SK-N-SH (cell line): ENCODE measurements around the gene CUX1. TPM values are rescaled to one million over a fixed set of nuclear protein-coding genes. Genes with fewer than 3 reads are reported as not detected.

Experiments
- CTCF ChIA-PET: fragments of 300-600, 350-600 bp; formaldehyde crosslinking; extraction: SDS; loops from one replicate; lab custom pipeline; 2021; lab: Yijun Ruan, JAX
- POLR2A ChIA-PET: fragments of 350-600 bp; sonication (Branson Sonifier 250); formaldehyde crosslinking; extraction: SDS; loops from one replicate; lab custom pipeline; 2020; ENCODE audit warnings: antibody characterized with exemption, inconsistent platforms; lab: Yijun Ruan, JAX
- DNase-seq: peaks from one replicate; pipeline ENCODE4 v3.0.0; 2012
- H2AFZ ChIP-seq: fragments of 200-600 bp; sonication (generic); 2 replicates; pipeline ENCODE4 v1.8.1; 2016; ENCODE audit warnings: antibody characterized with exemption, mild to moderate bottlenecking, low read depth
- H3F3A ChIP-seq: fragments of 200-600 bp; sonication (generic); replicated peaks from 2 replicates; pipeline ENCODE3; 2016; ENCODE audit warnings: antibody characterized with exemption, mild to moderate bottlenecking; ENCODE audit not compliant: insufficient read depth
- H3K27ac ChIP-seq, 2 experiments: fragments of 200-500 bp in 1 of 2; fragments of 200-600 bp in 1 of 2; sonication (Bioruptor generic) in 1 of 2; sonication (generic), shearing (Covaris generic) in 1 of 2; 2 replicates each; pipeline versions ENCODE4 v1.5.1 to v1.6.1; 2014 to 2016; ENCODE audit warnings: low read depth in 2 of 2, inconsistent platforms in 1 of 2, low read length in 1 of 2, mild to moderate bottlenecking in 1 of 2, mixed read lengths in 1 of 2
- H3K27me3 ChIP-seq: fragments of 200-600 bp; sonication (generic), shearing (Covaris generic); 2 replicates; pipeline ENCODE4 v1.6.1; 2016; ENCODE audit warnings: mixed run types; ENCODE audit not compliant: insufficient read depth
- H3K36me3 ChIP-seq, 2 experiments: fragments of 200-500 bp in 1 of 2; fragments of 200-600 bp in 1 of 2; sonication (Bioruptor generic) in 1 of 2; sonication (generic) in 1 of 2; replicated peaks in 1 of 2; 2 replicates each; pipeline versions ENCODE3 to v1.5.1; 2014 to 2016; ENCODE audit warnings: low read length in 1 of 2, mild to moderate bottlenecking in 1 of 2; ENCODE audit not compliant: insufficient read depth in 2 of 2, control insufficient read depth in 1 of 2
- H3K4me1 ChIP-seq, 2 experiments: fragments of 200-500 bp in 1 of 2; fragments of 200-600 bp in 1 of 2; sonication (Bioruptor generic) in 1 of 2; sonication (generic), shearing (Covaris generic) in 1 of 2; 2 replicates each; pipeline versions ENCODE4 v1.5.1 to v1.6.1; 2014 to 2016; ENCODE audit warnings: low read depth in 1 of 2, low read length in 1 of 2, mixed run types in 1 of 2; ENCODE audit not compliant: insufficient read depth in 2 of 2, control insufficient read depth in 1 of 2
- H3K4me2 ChIP-seq: fragments of 200-600 bp; sonication (generic), shearing (Covaris generic); 2 replicates; pipeline ENCODE4 v1.6.1; 2017; ENCODE audit warnings: mixed run types
- H3K4me3 ChIP-seq, 2 experiments: fragments of 200-500 bp in 1 of 2; fragments of 200-600 bp in 1 of 2; sonication (Bioruptor generic) in 1 of 2; sonication (generic), shearing (Covaris generic) in 1 of 2; 2 replicates each; pipeline versions ENCODE4 v1.5.1 to v1.8.1; 2014 to 2016; ENCODE audit warnings: low read depth in 2 of 2, inconsistent platforms in 1 of 2, low read length in 1 of 2, mild to moderate bottlenecking in 1 of 2, mixed read lengths in 1 of 2, moderate library complexity in 1 of 2
- H3K79me2 ChIP-seq: fragments of 200-600 bp; sonication (generic); 2 replicates; pipeline ENCODE4 v1.8.1; 2017; ENCODE audit warnings: mild to moderate bottlenecking; ENCODE audit not compliant: insufficient read depth
- H3K9ac ChIP-seq: fragments of 200-600 bp; sonication (generic); 2 replicates; pipeline ENCODE4 v1.6.1; 2017; ENCODE audit warnings: mixed run types
- H3K9me2 ChIP-seq: fragments of 200-600 bp; sonication (generic); 2 replicates; pipeline ENCODE4 v1.6.1; 2017; ENCODE audit warnings: mixed run types
- H3K9me3 ChIP-seq: fragments of 200-600 bp; sonication (generic); 2 replicates; pipeline ENCODE4 v1.6.1; 2017; ENCODE audit warnings: mixed run types, mild to moderate bottlenecking, moderate library complexity
- H4K20me1 ChIP-seq: fragments of 200-600 bp; sonication (generic); 2 replicates; pipeline ENCODE4 v1.6.1; 2017; ENCODE audit warnings: mild to moderate bottlenecking, mixed run types; ENCODE audit not compliant: insufficient read depth
- FOXM1 ChIP-seq: IDR thresholded peaks from 2 replicates; pipeline ENCODE4 v1.4.0; 2012; ENCODE audit warnings: low read depth, mild to moderate bottlenecking
- GABPA ChIP-seq: IDR thresholded peaks from 2 replicates; pipeline ENCODE4 v1.4.0; 2012; ENCODE audit warnings: low read depth, mild to moderate bottlenecking
- MEF2A ChIP-seq: IDR thresholded peaks from 2 replicates; pipeline ENCODE4 v1.4.0; 2012; ENCODE audit warnings: low read depth, borderline replicate concordance
- MXI1 ChIP-seq: IDR thresholded peaks from 2 replicates; pipeline ENCODE4 v1.6.1; 2012; ENCODE audit warnings: mild to moderate bottlenecking, low read depth, low read length, improper control_type of control experiment
- NFIC ChIP-seq: IDR thresholded peaks from 2 replicates; pipeline ENCODE4 v1.4.0; 2012; ENCODE audit warnings: borderline replicate concordance
- RAD21 ChIP-seq: IDR thresholded peaks from 2 replicates; pipeline ENCODE4 v1.6.1; 2012; ENCODE audit warnings: mild to moderate bottlenecking, low read length
- RFX5 ChIP-seq: IDR thresholded peaks from 2 replicates; pipeline ENCODE4 v1.6.1; 2012; ENCODE audit warnings: mild to moderate bottlenecking, improper control_type of control experiment, low read length
- SIN3A ChIP-seq: IDR thresholded peaks from 2 replicates; pipeline ENCODE4 v1.6.1; 2012; ENCODE audit warnings: low read depth, mild to moderate bottlenecking, low read length, moderate library complexity, borderline replicate concordance
- SMC3 ChIP-seq: IDR thresholded peaks from 2 replicates; pipeline ENCODE4 v1.6.1; 2012; ENCODE audit warnings: low read depth, low read length, improper control_type of control experiment
- YY1 ChIP-seq: IDR thresholded peaks from 2 replicates; pipeline ENCODE4 v1.4.0; 2012; ENCODE audit warnings: low read depth, mild to moderate bottlenecking
- WGBS: methylation state at CpG from one replicate; pipeline ENCODE4 v1.1.6; 2017; ENCODE audit warnings: low lambda C conversion rate; 5-methylcytosine and 5-hydroxymethylcytosine counted together
- polyA plus RNA-seq, 3 experiments: library from polyadenylated mRNA; depleted of rRNA; stranded (reverse); fragments of >200 nt; gene quantifications; 2 replicates each; pipeline ENCODE4 v1.2.3, GENCODE V29; 2012
- TF ChIP-seq, protein P1 (sequence below): IDR thresholded peaks from 2 replicates; pipeline ENCODE4 v1.4.0; 2012; ENCODE audit warnings: low read depth, borderline replicate concordance
- TF ChIP-seq, protein P2 (sequence below): fragments of 150-350 bp; IDR thresholded peaks from 2 replicates; pipeline ENCODE4 v1.6.1; 2017; ENCODE audit warnings: antibody characterized with exemption, low read length, low read depth, borderline replicate concordance
- TF ChIP-seq, protein P3 (sequence below): IDR thresholded peaks from 2 replicates; pipeline ENCODE4 v1.6.1; 2012; ENCODE audit warnings: mild to moderate bottlenecking, low read depth, low read length, moderate library complexity
- TF ChIP-seq, protein P4 (sequence below): IDR thresholded peaks from 2 replicates; pipeline ENCODE4 v1.4.0; 2012; ENCODE audit warnings: low read depth, borderline replicate concordance

The CUX1 gene
- polyA plus RNA-seq, 1 of the 3 experiments (the other 2 are of a cell fraction), result 68.6 TPM

DNA sequence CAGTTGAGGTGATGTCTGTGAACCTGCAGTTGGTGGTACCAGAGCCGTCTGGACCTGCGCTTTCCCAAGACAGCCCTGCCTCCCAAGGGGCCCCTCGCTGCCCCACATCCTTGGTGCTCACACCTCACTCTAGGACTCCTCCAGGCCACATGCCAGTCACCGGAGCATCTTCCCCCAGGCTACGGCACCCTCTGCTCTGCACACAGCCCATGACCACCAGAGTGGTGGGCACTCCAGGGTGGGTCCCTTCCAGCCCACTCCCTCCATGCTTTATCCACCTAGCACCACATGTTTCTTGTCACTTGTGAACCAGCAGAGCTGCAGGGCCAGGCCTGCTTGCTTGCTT lies 285.6 kb downstream of the CUX1 start:
- Histone ChIP-seq H4K20me1 (no peaks in the 10 kb centered on the region), H3K27ac (no peak overlapping the region), H2AFZ (no peak overlapping the region), H3K4me3 (no peak overlapping the region), H3K36me3 (peaks cover 10 to 19% of the 10 kb centered on the region in 2 experiments), H3K79me2 (no peaks in the 10 kb centered on the region), H3K4me1 (no peaks in the 10 kb centered on the region), H3K27me3 (no peaks in the 10 kb centered on the region), H3F3A (peaks cover 4% of the 10 kb centered on the region), H3K9me2 (no peaks in the 10 kb centered on the region), H3K4me2 (no peak overlapping the region), H3K9me3 (no peaks in the 10 kb centered on the region), H3K9ac (no peak overlapping the region)
- TF ChIP-seq YY1 (no peak), RAD21 (no peak), GABPA (no peak), MEF2A (no peak), NFIC (no peak), MXI1 (no peak), SIN3A (no peak)
- TF ChIP-seq, protein P1, sequence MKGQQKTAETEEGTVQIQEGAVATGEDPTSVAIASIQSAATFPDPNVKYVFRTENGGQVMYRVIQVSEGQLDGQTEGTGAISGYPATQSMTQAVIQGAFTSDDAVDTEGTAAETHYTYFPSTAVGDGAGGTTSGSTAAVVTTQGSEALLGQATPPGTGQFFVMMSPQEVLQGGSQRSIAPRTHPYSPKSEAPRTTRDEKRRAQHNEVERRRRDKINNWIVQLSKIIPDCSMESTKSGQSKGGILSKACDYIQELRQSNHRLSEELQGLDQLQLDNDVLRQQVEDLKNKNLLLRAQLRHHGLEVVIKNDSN, result no peak
- TF ChIP-seq, protein P2, sequence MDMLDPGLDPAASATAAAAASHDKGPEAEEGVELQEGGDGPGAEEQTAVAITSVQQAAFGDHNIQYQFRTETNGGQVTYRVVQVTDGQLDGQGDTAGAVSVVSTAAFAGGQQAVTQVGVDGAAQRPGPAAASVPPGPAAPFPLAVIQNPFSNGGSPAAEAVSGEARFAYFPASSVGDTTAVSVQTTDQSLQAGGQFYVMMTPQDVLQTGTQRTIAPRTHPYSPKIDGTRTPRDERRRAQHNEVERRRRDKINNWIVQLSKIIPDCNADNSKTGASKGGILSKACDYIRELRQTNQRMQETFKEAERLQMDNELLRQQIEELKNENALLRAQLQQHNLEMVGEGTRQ, result no peak
- TF ChIP-seq, protein P3, sequence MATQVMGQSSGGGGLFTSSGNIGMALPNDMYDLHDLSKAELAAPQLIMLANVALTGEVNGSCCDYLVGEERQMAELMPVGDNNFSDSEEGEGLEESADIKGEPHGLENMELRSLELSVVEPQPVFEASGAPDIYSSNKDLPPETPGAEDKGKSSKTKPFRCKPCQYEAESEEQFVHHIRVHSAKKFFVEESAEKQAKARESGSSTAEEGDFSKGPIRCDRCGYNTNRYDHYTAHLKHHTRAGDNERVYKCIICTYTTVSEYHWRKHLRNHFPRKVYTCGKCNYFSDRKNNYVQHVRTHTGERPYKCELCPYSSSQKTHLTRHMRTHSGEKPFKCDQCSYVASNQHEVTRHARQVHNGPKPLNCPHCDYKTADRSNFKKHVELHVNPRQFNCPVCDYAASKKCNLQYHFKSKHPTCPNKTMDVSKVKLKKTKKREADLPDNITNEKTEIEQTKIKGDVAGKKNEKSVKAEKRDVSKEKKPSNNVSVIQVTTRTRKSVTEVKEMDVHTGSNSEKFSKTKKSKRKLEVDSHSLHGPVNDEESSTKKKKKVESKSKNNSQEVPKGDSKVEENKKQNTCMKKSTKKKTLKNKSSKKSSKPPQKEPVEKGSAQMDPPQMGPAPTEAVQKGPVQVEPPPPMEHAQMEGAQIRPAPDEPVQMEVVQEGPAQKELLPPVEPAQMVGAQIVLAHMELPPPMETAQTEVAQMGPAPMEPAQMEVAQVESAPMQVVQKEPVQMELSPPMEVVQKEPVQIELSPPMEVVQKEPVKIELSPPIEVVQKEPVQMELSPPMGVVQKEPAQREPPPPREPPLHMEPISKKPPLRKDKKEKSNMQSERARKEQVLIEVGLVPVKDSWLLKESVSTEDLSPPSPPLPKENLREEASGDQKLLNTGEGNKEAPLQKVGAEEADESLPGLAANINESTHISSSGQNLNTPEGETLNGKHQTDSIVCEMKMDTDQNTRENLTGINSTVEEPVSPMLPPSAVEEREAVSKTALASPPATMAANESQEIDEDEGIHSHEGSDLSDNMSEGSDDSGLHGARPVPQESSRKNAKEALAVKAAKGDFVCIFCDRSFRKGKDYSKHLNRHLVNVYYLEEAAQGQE, result no peak
- 93% methylated on average over 5 of the region's 5 CpGs for WGBS
- CTCF ChIA-PET, result interaction anchor here (1.5 kb wide), 1 partner anchor 16 kb away, joined by 3 read pairs; no protein-coding TSS in a partner anchor
- POLR2A ChIA-PET, result interaction anchor here (0.8 kb wide), 1 partner anchor 12 kb away, joined by 4 read pairs; no protein-coding TSS in a partner anchor
- DNase-seq, result no peak

DNA sequence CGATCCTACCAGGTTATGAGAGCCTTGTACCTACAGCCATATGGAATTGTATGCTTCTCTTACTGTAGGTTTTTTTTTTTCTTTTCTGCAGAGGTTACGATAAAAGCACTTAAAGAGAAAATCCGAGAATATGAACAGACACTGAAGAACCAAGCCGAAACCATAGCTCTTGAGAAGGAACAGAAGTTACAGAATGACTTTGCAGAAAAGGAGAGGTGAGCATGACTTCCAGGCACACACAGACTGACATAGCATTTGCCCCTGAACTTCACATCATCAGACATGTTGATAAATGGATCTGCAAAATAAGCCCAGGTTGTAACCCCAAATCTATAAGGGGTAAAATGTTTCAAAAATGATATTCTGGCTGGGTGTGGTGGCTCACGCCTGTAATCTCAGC lies 286.8 kb downstream of the CUX1 start:
- Histone ChIP-seq H3K4me3 (no peak overlapping the region), H3F3A (peaks cover 11% of the 10 kb centered on the region), H3K27ac (no peak overlapping the region), H3K4me1 (no peaks in the 10 kb centered on the region), H3K79me2 (no peaks in the 10 kb centered on the region), H3K36me3 (peaks cover 9 to 25% of the 10 kb centered on the region in 2 experiments), H3K9ac (no peak overlapping the region), H3K27me3 (no peaks in the 10 kb centered on the region), H3K9me2 (no peaks in the 10 kb centered on the region), H3K4me2 (no peak overlapping the region), H4K20me1 (no peaks in the 10 kb centered on the region), H3K9me3 (no peaks in the 10 kb centered on the region), H2AFZ (no peak overlapping the region)
- TF ChIP-seq SMC3 (no peak), RAD21 (no peak), RFX5 (no peak), YY1 (no peak), FOXM1 (no peak)
- TF ChIP-seq, protein P4, sequence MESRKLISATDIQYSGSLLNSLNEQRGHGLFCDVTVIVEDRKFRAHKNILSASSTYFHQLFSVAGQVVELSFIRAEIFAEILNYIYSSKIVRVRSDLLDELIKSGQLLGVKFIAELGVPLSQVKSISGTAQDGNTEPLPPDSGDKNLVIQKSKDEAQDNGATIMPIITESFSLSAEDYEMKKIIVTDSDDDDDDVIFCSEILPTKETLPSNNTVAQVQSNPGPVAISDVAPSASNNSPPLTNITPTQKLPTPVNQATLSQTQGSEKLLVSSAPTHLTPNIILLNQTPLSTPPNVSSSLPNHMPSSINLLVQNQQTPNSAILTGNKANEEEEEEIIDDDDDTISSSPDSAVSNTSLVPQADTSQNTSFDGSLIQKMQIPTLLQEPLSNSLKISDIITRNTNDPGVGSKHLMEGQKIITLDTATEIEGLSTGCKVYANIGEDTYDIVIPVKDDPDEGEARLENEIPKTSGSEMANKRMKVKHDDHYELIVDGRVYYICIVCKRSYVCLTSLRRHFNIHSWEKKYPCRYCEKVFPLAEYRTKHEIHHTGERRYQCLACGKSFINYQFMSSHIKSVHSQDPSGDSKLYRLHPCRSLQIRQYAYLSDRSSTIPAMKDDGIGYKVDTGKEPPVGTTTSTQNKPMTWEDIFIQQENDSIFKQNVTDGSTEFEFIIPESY, result no peak
- POLR2A ChIA-PET, result no interaction called here
- no peak for DNase-seq
- CTCF ChIA-PET, result interaction anchor here (0.7 to 1.1 kb wide), 2 partner anchors 37 to 68 kb away, joined by 3 read pairs; no protein-coding TSS in a partner anchor
- 82% methylated on average over 5 of the region's 5 CpGs for WGBS
